Nephron progenitor cell (in vitro differentiated cells): ENCODE results near the gene NR1D2.
"Not testable (repeated sequence)": the region's sequence is repeated elsewhere in the genome, so short reads cannot be mapped to it uniquely, and the experiment has no call there.

Source experiments
- DNase-seq: peaks from one replicate; pipeline ENCODE4 v3.0.0; 2021
- H3K27ac Mint-ChIP-seq: 2 replicates; pipeline ENCODE4 v1.8.0; 2021; ENCODE audit warnings: mild to moderate bottlenecking, moderate library complexity, mixed read lengths
- H3K27me3 Mint-ChIP-seq: 2 replicates; pipeline ENCODE4 v1.8.0; 2021; ENCODE audit warnings: mild to moderate bottlenecking, low read depth, mixed read lengths; ENCODE audit not compliant: poor library complexity
- H3K36me3 Mint-ChIP-seq: 2 replicates; pipeline ENCODE4 v1.8.0; 2021; ENCODE audit warnings: low read depth, mixed read lengths
- H3K4me1 Mint-ChIP-seq: 2 replicates; pipeline ENCODE4 v1.8.0; 2021; ENCODE audit warnings: mixed read lengths
- H3K4me3 Mint-ChIP-seq: 2 replicates; pipeline ENCODE4 v1.8.0; 2021; ENCODE audit warnings: mild to moderate bottlenecking, moderate library complexity, mixed read lengths
- H3K9me3 Mint-ChIP-seq: 2 replicates; pipeline ENCODE4 v1.8.0; 2021; ENCODE audit warnings: mild to moderate bottlenecking, moderate library complexity, mixed read lengths
- CTCF ChIP-seq: fragments of 200-600 bp; sonication (generic); IDR thresholded peaks from 2 replicates; pipeline ENCODE4 v1.5.0; 2021; ENCODE audit warnings: antibody characterized with exemption

Gene NR1D2

GRCh38 chr3:24020036-24020691, 75.1 kb downstream of the NR1D2 start:
- H3K27ac Mint-ChIP-seq = no peak overlapping the region
- peaks cover 5% of the 10 kb centered on the region for H3K27me3 Mint-ChIP-seq

GRCh38 chr3:24023197-24023596, 78.1 kb downstream of the NR1D2 start:
- Mint-ChIP-seq H3K27ac (no peak overlapping the region), H3K27me3 (peaks cover 5% of the 10 kb centered on the region), H3K4me3 (no peak overlapping the region), H3K9me3 (no peaks in the 10 kb centered on the region), H3K4me1 (peaks cover 5% of the 10 kb centered on the region), H3K36me3 (no peaks in the 10 kb centered on the region)
- DNase-seq = no peak
- TF ChIP-seq CTCF = no peak

More at GRCh38 chr3:24020036-24020691, 75.1 kb downstream of the NR1D2 start:
- Mint-ChIP-seq H3K4me3 (no peak overlapping the region), H3K9me3 (no peaks in the 10 kb centered on the region), H3K4me1 (peaks cover 5% of the 10 kb centered on the region), H3K36me3 (no peaks in the 10 kb centered on the region)
- DNase-seq = no peak
- no peak for TF ChIP-seq CTCF

- no peaks in the 10 kb centered on the region for H3K36me3 Mint-ChIP-seq
- no peak for TF ChIP-seq CTCF
- no peak overlapping the region for H3K4me3 Mint-ChIP-seq
- no peaks in the 10 kb centered on the region for H3K4me1 Mint-ChIP-seq
- DNase-seq = no peak
- H3K9me3 Mint-ChIP-seq = peaks cover 5% of the 10 kb centered on the region
- peaks cover 8% of the 10 kb centered on the region for H3K27me3 Mint-ChIP-seq
- H3K27ac Mint-ChIP-seq = no peak overlapping the region
Measured at GRCh38 chr3:24025805-24026204, 80.7 kb downstream of the NR1D2 start.

GRCh38 chr3:24026665-24027064, 81.6 kb downstream of the NR1D2 start:
- H3K36me3 Mint-ChIP-seq, H3K27ac Mint-ChIP-seq, H3K4me1 Mint-ChIP-seq, DNase-seq, H3K4me3 Mint-ChIP-seq: not testable (repeated sequence)
- H3K27me3 Mint-ChIP-seq = peaks cover 14% of the 10 kb centered on the region
- H3K9me3 Mint-ChIP-seq = peaks cover 13% of the 10 kb centered on the region

- Mint-ChIP-seq H3K4me1 (no peaks in the 10 kb centered on the region), H3K36me3 (no peaks in the 10 kb centered on the region), H3K27ac (no peak overlapping the region), H3K4me3 (no peak overlapping the region), H3K27me3 (peaks cover 14% of the 10 kb centered on the region), H3K9me3 (peaks cover 18% of the 10 kb centered on the region)
- no peak for DNase-seq
- no peak for TF ChIP-seq CTCF
Measured at GRCh38 chr3:24027946-24028345, 82.9 kb downstream of the NR1D2 start.
